ENCODE measurements around the gene KCNJ8. TPM values are rescaled to one million over a fixed set of nuclear protein-coding genes. Genes with fewer than 3 reads are reported as not detected.
"Not testable (repeated sequence)": the region's sequence is repeated elsewhere in the genome, so short reads cannot be mapped to it uniquely, and the experiment has no call there.

KCNJ8 gene
- total RNA-seq: not detected in 2 replicates

DNA sequence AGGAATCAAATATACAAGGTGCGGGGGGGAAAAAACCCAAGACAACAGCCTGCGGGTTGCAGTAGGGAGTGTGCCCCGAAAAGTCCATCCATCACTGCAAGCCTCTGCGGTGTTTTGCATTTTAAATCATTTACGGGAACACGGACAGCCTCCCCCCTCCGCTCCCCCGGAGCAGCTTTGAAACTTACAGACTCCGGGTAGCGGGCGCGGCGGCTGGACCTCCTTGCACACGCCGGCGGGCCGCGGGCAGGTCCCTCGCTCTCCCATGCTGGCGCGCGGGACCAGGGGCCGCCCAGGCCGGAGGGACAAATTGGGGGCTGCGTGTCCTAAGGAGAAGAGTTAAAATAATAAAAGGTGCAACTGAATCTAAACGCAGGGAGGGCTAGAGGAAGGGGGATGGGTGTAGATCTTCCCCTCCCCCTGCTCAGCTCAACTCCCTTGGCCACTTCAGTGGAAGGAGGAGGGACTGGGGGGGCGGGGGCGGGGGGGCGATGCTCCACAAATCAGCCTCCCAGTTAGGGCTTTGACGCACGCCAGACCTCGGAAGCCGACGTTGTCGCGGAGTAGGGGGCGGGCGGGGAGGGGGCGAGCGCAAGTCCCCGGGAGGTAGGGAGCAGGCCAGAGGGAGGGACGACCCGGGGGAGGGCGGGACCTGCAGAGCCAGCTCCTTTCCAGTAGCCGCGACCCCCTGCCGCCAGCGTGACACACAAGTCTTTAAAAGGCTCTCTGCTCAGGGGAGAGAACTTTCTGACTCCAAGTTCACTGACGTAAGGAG lies at the start of gene KCNJ8:
TSS of gene KCNJ8 (minus strand) at position 349 of the 775 bp plus-strand sequence. CDS start 1,090 bp downstream, outside the sequence.
- intact Hi-C loops (cut with micrococcal nuclease): loop anchor here (2.0 kb wide), 1 partner anchor 166 kb away; the partner anchor contains the start of gene ABCC9

DNA sequence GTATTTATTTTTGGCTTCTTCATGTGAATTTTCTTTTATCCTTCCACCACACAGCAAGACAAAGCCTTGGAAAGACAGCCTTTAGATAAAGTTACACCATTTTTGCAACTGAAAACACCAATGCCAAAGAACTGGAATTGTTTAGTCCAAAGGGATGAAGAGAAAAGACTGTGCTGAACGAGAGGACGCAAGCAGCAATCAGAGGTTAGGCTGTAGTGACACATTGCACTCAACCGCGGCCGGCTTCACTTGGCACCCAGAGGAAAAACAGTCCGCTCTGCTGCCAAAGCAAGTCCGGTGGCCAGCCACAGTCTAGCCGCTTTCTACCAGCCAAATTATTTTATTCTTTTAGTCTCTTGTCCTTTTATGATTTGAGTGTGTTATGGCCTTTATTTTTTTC lies 49.1 kb upstream of the KCNJ8 start:
- intact Hi-C loops (cut with micrococcal nuclease): no loop called here

DNA sequence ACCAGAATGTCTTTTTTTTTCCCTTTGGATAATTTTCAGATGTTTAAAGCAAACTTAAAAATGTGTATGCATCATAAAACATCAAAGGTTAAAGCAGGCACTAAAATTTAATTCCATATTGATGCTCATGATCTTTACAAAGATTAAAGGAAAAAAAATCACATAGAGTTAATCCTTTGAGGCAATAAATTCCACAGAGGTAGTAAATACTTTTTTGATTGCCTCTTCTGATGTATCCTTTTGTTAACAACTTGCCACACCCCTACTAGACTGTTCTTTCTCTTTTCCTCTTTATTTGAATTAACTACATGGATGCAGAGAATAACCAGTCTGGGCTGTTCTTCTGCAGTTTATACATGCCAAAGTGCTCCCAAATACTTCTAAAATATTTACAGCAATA lies 45.2 kb upstream of the KCNJ8 start:
- intact Hi-C loops (cut with micrococcal nuclease): no loop called here

- intact Hi-C loops (cut with micrococcal nuclease): no loop called here
Observed at GRCh38 chr12:21819236-21819635, 44.7 kb upstream of the KCNJ8 start.

DNA sequence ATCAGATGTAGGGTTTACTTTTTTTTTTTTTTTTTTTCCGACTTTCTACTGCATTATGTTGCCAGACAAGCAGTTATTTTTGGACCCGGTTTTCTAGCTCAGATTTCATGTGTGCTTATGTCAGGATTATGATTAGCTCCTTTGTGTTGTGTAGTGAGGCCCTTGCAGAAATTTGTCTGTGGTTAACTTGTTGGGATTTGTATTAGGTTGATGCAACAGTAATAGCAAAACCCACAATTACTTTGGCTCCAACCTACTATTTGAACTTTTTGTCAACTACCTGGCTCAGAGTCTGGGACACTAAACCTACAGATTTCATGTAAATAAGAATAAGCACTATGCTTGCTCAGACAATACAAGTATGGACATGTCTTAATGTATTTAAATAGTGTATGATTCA lies 44.1 kb upstream of the KCNJ8 start:
- intact Hi-C loops (cut with micrococcal nuclease): no loop called here

DNA sequence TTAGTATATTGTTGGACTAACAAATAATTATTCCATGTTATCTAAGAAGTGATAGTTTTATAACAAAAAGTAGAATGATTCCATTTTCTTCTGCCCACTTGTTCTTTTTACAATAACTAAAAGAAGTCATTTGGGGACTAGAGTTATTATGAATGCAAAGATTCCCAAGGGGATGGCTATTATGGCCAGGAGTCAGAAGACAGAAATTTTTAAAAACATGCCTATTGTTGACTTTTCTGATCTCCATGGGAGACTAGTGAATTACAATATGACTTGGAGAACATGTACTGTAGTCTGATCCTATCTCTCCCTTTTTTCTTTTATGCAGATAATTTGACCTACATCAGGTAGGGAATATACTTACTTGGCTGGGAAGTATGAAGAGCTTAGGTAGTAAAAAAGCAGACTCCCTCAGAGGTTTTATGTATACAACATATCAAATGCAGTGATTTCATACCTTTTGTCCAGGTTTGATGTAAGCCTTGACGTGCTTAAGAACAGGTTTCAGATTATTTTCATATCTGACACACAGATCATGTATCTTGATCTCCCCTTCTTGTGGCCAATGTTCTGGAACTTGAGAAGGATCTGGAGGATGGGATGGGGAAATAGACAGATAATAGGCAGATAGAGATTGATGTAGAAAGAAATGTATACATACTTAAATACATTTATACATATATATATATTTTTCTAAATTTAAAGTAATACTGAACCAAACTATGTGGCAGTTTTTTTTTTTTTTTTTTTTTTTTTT lies 41.0 kb upstream of the KCNJ8 start:
- intact Hi-C loops (cut with micrococcal nuclease): no loop called here

DNA sequence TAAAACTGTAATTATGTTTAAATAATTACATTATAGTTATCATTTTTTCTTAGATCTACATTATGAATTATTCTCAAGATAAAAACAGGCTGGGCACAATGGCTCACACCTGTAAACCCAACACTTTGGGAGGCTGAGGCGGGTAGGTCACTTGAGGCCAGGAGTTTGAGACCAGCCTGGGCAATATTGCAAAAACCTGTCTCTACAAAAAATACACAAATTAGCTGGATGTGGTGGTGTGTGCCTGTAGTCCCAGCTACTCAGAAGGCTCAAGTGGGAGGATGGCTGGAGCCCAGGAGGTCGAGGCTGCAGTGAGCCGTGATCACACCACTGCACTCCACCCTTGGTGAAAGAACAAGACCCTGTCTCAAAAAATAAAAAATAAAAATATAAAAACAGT lies 40.3 kb upstream of the KCNJ8 start:
- intact Hi-C loops (cut with micrococcal nuclease): no loop called here

DNA sequence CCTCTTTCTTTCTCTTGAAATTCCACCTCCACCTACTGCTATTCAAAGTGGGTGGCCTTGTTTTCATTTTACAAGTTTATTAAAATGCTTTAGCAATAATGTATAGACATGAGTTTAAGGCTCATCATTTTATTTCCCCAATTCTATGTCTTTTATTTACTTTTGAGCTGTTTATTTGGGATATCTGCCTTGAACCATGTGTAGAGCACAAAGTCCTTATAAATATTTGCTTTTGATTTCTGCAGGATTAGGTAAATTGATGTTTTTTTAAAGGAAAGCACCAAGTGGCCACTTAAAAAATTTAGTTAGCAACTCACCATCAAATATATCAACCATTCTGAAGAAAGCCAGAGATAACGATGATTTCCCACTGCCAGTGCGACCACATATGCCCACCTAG lies 39.8 kb upstream of the KCNJ8 start:
- intact Hi-C loops (cut with micrococcal nuclease): no loop called here

DNA sequence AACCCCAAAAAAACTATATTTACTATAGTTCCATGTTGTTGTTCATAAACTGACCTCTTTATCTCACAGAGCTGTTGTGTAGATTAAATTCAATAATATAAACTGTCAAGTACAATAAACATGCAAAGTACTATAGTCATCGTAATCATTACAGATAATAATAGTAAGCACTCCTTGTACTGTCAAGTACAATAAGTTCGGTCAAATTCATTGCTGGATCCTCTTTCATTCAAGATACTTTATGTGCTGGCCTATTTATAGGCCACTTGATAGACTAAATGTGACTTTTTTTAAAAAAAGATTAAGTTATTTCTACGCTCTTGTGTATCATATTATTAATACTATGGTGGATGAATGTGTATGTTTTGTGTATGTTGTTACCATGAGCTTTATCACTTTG lies 39.2 kb upstream of the KCNJ8 start:
- intact Hi-C loops (cut with micrococcal nuclease): no loop called here

GRCh38 chr12:21813125-21813524 lies 38.6 kb upstream of the KCNJ8 start:
- intact Hi-C loops (cut with micrococcal nuclease): no loop called here

GRCh38 chr12:21812340-21812739 lies 37.8 kb upstream of the KCNJ8 start:
- intact Hi-C loops (cut with micrococcal nuclease): not testable (repeated sequence)

DNA sequence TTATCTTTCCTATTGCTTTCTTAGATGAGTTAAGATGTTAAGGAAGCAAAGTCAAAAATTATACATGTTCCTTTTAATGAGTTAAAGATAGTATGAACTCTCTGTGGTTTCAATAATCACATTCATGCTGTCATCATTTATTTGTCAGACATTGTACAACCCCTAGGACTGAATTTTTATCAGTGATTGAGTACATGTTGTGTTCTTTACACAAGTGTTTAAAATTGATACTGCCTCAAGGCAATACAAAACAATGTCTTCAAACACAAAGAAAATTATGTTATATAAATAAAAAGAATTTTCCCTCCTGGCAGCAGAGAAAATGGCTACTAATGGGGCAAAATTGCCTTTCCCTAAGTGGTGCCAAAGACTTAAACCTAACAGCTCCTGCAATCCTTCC lies 34.6 kb upstream of the KCNJ8 start:
- intact Hi-C loops (cut with micrococcal nuclease): no loop called here

- intact Hi-C loops (cut with micrococcal nuclease): no loop called here
Observed at GRCh38 chr12:21806255-21806654, 31.7 kb upstream of the KCNJ8 start.

DNA sequence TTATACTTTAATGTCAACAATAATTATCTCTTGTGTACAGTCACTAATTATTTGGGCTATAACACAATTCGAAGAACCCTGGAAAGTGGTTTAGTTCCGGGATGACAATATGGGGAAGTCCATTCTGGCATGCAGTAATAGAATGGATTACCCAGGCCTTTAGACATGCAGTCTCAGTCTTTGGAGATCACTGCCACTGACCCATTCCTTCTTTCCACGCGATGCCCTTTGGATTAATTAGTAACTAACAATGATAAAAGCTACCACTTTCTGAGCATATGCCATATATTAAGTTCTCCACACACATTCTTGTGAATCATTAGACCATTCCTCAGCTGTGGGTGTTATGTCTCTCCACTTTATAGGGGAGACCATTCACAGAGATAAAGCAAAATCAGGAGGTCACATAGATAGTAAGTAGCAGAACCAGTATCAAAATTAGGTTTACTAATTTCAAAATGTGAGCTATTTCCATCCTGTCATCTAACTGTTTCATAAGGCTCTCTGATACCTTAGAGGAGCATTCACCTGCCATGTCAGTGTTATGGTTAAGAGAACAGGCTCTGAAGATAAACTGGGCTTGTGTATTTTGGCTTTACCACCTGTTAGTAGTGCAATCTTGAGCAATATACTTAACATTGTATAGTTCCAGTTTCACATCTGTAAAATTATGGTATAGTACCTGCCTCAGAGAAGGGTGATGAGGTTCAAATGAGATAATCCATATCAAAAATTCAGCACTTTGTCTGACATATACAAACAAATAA lies 27.2 kb upstream of the KCNJ8 start:
- intact Hi-C loops (cut with micrococcal nuclease): no loop called here

DNA sequence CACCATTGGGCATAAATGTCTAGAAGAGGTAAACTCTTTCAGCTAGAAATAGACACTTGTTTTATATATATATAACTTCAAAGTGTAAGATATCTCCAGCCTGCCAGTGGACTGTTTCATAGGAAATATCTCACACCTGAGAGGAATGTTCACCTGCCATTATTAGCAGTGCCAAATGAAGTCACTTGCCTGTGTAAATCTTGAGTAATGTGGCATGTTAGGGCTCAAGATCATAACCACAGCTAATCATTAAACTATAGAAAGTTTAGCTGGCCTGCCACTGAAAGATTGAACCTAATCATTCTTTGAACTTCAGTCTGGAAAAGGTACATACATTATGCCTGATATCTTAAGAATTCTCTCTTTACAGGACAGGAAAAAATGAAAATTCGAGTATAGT lies 25.5 kb upstream of the KCNJ8 start:
- intact Hi-C loops (cut with micrococcal nuclease): no loop called here

DNA sequence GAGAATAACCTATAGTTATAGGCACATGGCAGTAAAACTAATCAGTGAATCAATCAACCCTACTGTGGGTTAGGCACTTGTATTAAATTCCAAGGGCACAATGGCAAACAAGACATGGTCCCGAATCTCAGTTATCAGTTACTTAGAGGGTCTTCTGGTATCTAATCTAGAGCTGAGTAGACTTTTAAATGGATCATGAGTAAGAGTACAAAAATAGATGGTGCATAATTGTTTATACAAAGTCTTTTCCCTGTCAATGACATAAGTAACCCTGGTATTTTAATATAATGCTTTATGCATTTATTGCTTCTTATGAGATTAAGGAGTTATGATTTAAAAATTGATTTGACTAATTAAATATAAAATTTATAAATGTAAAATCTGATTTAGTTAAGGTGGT lies 23.0 kb upstream of the KCNJ8 start:
- intact Hi-C loops (cut with micrococcal nuclease): no loop called here

GRCh38 chr12:21795648-21796328 lies 21.3 kb upstream of the KCNJ8 start:
- intact Hi-C loops (cut with micrococcal nuclease): no loop called here

DNA sequence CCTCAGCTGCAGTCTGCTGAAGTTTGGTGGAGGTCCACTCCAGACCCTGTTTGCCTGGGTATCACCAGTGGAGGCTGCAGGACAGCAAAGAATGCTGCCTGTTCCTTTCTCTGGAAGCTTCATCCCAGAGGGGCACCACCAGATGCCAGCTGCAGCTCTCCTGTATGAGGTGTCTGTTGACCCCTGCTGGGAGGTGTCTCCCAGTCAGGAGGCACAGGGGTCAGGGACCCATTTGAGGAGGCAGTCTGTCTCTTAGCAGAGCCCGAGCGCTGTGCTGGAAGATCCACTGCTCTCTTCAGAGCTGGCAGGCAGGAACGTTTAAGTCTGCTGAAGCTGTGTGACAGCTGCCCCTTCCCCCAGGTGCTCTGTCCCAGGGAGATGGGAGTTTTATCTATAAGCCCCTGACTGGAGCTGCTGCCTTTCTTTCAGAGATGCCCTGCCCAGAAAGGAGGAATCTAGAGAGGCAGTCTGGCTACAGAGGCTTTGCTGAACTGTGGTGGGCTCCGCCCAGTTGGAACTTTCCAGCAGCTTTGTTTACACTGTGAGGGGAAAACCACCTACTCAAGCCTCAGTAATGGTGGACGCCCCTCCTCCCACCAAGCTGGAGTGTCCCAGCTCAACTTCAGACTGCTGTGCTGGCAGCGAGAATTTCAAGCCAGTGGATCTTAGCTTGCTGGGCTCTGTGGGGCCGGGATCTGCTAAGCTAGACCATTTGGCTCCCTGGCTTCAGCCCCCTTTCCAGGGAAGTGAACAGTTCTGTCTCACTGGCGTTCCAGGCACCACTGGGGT lies 20.5 kb upstream of the KCNJ8 start:
- intact Hi-C loops (cut with micrococcal nuclease): not testable (repeated sequence)

GRCh38 chr12:21789687-21790086 lies 15.2 kb upstream of the KCNJ8 start:
- intact Hi-C loops (cut with micrococcal nuclease): not testable (repeated sequence)
